GM23338 (cell line): ENCODE results near the gene INTS2. TPM values are rescaled to one million over a fixed set of nuclear protein-coding genes. Genes with fewer than 3 reads are reported as not detected.

Experiments used
- ATAC-seq: fragments of 200-7000 bp; cut with Tn5 transposase; 3 replicates; pipeline ENCODE4 v1.9.1; 2020
- DNase-seq: peaks from one replicate; pipeline ENCODE4 v3.0.0-alpha.2; 2015; ENCODE audit warnings: low spot score
- H2AFZ ChIP-seq: fragments of 200-600 bp; sonication (generic); 2 replicates; pipeline ENCODE4 v1.8.0; 2016; ENCODE audit warnings: antibody characterized with exemption, mild to moderate bottlenecking, moderate library complexity
- H3F3A ChIP-seq: fragments of 200-600 bp; sonication (generic); replicated peaks from 2 replicates; pipeline ENCODE4 v1.8.0; 2017; ENCODE audit warnings: antibody characterized with exemption, mixed run types, low read depth
- H3K27ac ChIP-seq: fragments of 200-600 bp; sonication (generic); 2 replicates; pipeline ENCODE4 v1.6.1; 2016; ENCODE audit warnings: low read depth
- H3K27me3 ChIP-seq: fragments of 200-600 bp; sonication (generic); 2 replicates; pipeline ENCODE4 v1.8.0; 2016; ENCODE audit warnings: mild to moderate bottlenecking, mixed run types, moderate library complexity; ENCODE audit not compliant: insufficient read depth
- H3K36me3 ChIP-seq: fragments of 200-600 bp; sonication (generic); 2 replicates; pipeline ENCODE4 v1.8.0; 2016; ENCODE audit warnings: mild to moderate bottlenecking; ENCODE audit not compliant: insufficient read depth
- H3K4me1 ChIP-seq: fragments of 200-600 bp; sonication (generic); 2 replicates; pipeline ENCODE4 v1.8.0; 2016; ENCODE audit warnings: mild to moderate bottlenecking, moderate library complexity; ENCODE audit not compliant: insufficient read depth
- H3K4me2 ChIP-seq: fragments of 200-600 bp; sonication (generic); 2 replicates; pipeline ENCODE4 v1.7.1; 2017; ENCODE audit warnings: mixed run types
- H3K4me3 ChIP-seq: fragments of 200-600 bp; sonication (generic); 2 replicates; pipeline ENCODE4 v1.6.1; 2016; ENCODE audit warnings: mixed run types
- H3K79me2 ChIP-seq: fragments of 200-600 bp; sonication (generic); replicated peaks from 2 replicates; pipeline ENCODE4 v1.8.0; 2017; ENCODE audit warnings: mild to moderate bottlenecking; ENCODE audit not compliant: insufficient read depth
- H3K9me2 ChIP-seq: fragments of 200-600 bp; sonication (generic); 2 replicates; pipeline ENCODE4 v1.8.0; 2017; ENCODE audit not compliant: insufficient read depth
- H4K20me1 ChIP-seq: fragments of 200-600 bp; sonication (generic); replicated peaks from 2 replicates; pipeline ENCODE4 v1.8.0; 2017; ENCODE audit warnings: mild to moderate bottlenecking; ENCODE audit not compliant: insufficient read depth
- H3K27ac Mint-ChIP-seq: 2 replicates; pipeline ENCODE4 v1.8.0; 2020; ENCODE audit warnings: inconsistent platforms, mild to moderate bottlenecking, moderate library complexity, mixed read lengths
- H3K27me3 Mint-ChIP-seq: 3 replicates; pipeline ENCODE4 v1.8.0; 2022; ENCODE audit warnings: low read depth, mild to moderate bottlenecking, moderate library complexity, mixed read lengths, inconsistent platforms; ENCODE audit not compliant: insufficient read depth, poor library complexity
- H3K36me3 Mint-ChIP-seq: 3 replicates; pipeline ENCODE4 v1.8.0; 2021; ENCODE audit warnings: low read depth, mild to moderate bottlenecking, inconsistent platforms, moderate library complexity, mixed read lengths
- H3K4me1 Mint-ChIP-seq: 3 replicates; pipeline ENCODE4 v1.8.0; 2020; ENCODE audit warnings: mild to moderate bottlenecking, inconsistent platforms, mixed read lengths
- H3K4me3 Mint-ChIP-seq: 3 replicates; pipeline ENCODE4 v1.8.0; 2021; ENCODE audit warnings: moderate library complexity, mild to moderate bottlenecking, inconsistent platforms, mixed read lengths
- H3K9me3 Mint-ChIP-seq: 3 replicates; pipeline ENCODE4 v1.8.0; 2020; ENCODE audit warnings: moderate library complexity, mild to moderate bottlenecking, inconsistent platforms, mixed read lengths
- CREB1 ChIP-seq: fragments of 250-450 bp; sonication (Bioruptor Pico); IDR thresholded peaks from 2 replicates; pipeline ENCODE4 v1.5.0; 2020; ENCODE audit warnings: low read depth, mild to moderate bottlenecking, moderate library complexity
- EZH2 ChIP-seq: fragments of 200-600 bp; sonication (generic); IDR thresholded peaks from one replicate; pipeline ENCODE4 v1.8.0; 2017; ENCODE audit warnings: antibody characterized with exemption, mild to moderate bottlenecking, low read depth; ENCODE audit not compliant: unreplicated experiment
- EZH2phosphoT487 ChIP-seq: fragments of 200-600 bp; sonication (generic); IDR thresholded peaks from one replicate; pipeline ENCODE4 v1.8.1; 2018; ENCODE audit warnings: antibody characterized with exemption; ENCODE audit not compliant: unreplicated experiment
- JUNB ChIP-seq: IDR thresholded peaks from one replicate; pipeline ENCODE4 v1.6.1; 2016; ENCODE audit warnings: antibody characterized with exemption; ENCODE audit not compliant: unreplicated experiment
- NANOG ChIP-seq: IDR thresholded peaks from 2 replicates; pipeline ENCODE4 v1.6.1; 2016; ENCODE audit warnings: antibody characterized with exemption, borderline replicate concordance
- POLR2AphosphoS5 ChIP-seq: IDR thresholded peaks from 2 replicates; pipeline ENCODE4 v1.6.1; 2016; ENCODE audit warnings: antibody characterized with exemption, low read depth
- ZNF114 ChIP-seq: fragments of 250-450 bp; sonication (Bioruptor Pico); IDR thresholded peaks from 2 replicates; pipeline ENCODE4 v1.5.0; 2020; ENCODE audit warnings: mild to moderate bottlenecking, moderate library complexity
- ZNF331 ChIP-seq: fragments of 250-450 bp; sonication (Bioruptor Pico); IDR thresholded peaks from 2 replicates; pipeline ENCODE4 v1.5.0; 2020; ENCODE audit warnings: low read depth, mild to moderate bottlenecking, moderate library complexity
- polyA plus RNA-seq: library from polyadenylated mRNA; unstranded; fragments of >200 nt; fragmentation: Nextera tagmentation; extraction: Ambion mirVana; gene quantifications from 2 replicates; pipeline ENCODE4 v1.2.1, GENCODE V29; 2016
- total RNA-seq: library from RNA; depleted of rRNA; stranded (reverse); fragments of >200 nt; shearing (Covaris generic); gene quantifications from 2 replicates; pipeline ENCODE4 v1.2.3, GENCODE V29; 2014
- TF ChIP-seq, protein P1 (sequence below), 2 experiments: fragments of 200-600 bp in 1 of 2; sonication (generic) in 1 of 2; conservative IDR thresholded peaks; 2 replicates each; pipeline versions ENCODE4 v1.5.1 to v1.6.1; 2016 to 2017; ENCODE audit warnings: antibody characterized with exemption in 2 of 2, low read depth in 2 of 2, mild to moderate bottlenecking in 2 of 2, moderate library complexity in 1 of 2
- TF ChIP-seq, protein P2 (sequence below): IDR thresholded peaks from 2 replicates; pipeline ENCODE4 v1.6.1; 2016; ENCODE audit warnings: antibody characterized with exemption
- TF ChIP-seq, protein P3 (sequence below): IDR thresholded peaks from one replicate; pipeline ENCODE4 v1.6.1; 2018; ENCODE audit warnings: antibody characterized with exemption; ENCODE audit not compliant: unreplicated experiment

INTS2 gene
- total and polyA plus RNA-seq, 2 experiments from 2014 or later, result 5.9 to 31.6 TPM

DNA sequence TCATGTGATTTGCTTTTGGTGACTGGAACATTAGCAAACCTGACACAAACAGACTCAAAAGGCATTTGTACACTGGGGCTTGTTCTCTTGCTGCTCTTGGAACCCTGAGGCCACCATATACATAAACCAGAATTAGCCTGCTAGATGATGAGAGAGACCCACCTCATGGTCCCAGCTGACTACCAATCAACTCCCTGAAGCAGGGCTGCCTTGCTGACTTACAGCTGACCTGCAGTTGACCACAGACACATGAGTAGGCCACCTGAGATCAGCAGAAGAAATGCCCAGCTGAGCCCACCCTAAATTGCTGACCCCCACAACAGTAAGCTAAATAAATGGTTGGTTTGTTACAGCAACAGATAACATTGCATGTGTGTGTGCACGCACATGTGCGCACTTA is 93.2 kb downstream of the INTS2 start (continued):
- TF ChIP-seq EZH2 (no peak), JUNB (no peak), ZNF114 (CRISPR knock-in tag) (no peak), ZNF331 (no peak), POLR2AphosphoS5 (no peak), NANOG (no peak)
- TF ChIP-seq, protein P1, sequence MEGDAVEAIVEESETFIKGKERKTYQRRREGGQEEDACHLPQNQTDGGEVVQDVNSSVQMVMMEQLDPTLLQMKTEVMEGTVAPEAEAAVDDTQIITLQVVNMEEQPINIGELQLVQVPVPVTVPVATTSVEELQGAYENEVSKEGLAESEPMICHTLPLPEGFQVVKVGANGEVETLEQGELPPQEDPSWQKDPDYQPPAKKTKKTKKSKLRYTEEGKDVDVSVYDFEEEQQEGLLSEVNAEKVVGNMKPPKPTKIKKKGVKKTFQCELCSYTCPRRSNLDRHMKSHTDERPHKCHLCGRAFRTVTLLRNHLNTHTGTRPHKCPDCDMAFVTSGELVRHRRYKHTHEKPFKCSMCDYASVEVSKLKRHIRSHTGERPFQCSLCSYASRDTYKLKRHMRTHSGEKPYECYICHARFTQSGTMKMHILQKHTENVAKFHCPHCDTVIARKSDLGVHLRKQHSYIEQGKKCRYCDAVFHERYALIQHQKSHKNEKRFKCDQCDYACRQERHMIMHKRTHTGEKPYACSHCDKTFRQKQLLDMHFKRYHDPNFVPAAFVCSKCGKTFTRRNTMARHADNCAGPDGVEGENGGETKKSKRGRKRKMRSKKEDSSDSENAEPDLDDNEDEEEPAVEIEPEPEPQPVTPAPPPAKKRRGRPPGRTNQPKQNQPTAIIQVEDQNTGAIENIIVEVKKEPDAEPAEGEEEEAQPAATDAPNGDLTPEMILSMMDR (conservative IDR thresholded peaks at IDR 0.05; ENCODE audit: low read depth in 2 of 2), result no peak

DNA sequence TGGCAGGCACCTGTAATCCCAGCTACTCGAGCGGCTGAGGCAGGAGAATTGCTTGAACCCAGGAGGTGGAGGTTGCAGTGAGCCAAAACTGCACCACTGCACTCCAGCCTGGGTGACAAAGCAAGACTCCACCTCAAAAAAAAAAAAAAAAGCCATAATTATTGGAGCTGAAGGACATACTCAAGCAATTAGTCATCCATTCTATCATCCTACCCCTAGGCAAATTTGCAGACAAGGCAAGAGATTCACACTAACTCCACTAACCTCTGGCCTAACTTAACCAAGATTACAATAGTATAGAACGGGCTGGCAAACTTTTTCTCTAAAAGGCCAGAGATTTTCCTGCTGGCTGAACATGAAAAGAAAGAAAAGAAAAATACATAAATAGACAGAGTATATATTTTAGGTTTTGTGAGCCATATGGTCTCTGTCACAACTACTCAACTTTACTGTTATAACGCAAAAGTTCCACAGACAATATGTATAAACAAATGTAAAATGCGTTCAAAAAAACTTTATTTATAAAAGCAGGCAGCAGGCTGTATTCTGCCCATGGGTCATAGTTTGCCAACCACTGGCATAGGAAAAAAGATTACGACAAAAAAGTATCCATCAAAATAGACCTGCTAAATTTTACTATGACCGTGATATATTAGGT is 94.1 kb downstream of the INTS2 start:
- ATAC-seq, result no peak
- TF ChIP-seq ZNF331, result no peak
- TF ChIP-seq, protein P2, sequence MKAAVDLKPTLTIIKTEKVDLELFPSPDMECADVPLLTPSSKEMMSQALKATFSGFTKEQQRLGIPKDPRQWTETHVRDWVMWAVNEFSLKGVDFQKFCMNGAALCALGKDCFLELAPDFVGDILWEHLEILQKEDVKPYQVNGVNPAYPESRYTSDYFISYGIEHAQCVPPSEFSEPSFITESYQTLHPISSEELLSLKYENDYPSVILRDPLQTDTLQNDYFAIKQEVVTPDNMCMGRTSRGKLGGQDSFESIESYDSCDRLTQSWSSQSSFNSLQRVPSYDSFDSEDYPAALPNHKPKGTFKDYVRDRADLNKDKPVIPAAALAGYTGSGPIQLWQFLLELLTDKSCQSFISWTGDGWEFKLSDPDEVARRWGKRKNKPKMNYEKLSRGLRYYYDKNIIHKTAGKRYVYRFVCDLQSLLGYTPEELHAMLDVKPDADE, result no peak
- TF ChIP-seq EZH2phosphoT487, result no peak
- TF ChIP-seq, protein P3, sequence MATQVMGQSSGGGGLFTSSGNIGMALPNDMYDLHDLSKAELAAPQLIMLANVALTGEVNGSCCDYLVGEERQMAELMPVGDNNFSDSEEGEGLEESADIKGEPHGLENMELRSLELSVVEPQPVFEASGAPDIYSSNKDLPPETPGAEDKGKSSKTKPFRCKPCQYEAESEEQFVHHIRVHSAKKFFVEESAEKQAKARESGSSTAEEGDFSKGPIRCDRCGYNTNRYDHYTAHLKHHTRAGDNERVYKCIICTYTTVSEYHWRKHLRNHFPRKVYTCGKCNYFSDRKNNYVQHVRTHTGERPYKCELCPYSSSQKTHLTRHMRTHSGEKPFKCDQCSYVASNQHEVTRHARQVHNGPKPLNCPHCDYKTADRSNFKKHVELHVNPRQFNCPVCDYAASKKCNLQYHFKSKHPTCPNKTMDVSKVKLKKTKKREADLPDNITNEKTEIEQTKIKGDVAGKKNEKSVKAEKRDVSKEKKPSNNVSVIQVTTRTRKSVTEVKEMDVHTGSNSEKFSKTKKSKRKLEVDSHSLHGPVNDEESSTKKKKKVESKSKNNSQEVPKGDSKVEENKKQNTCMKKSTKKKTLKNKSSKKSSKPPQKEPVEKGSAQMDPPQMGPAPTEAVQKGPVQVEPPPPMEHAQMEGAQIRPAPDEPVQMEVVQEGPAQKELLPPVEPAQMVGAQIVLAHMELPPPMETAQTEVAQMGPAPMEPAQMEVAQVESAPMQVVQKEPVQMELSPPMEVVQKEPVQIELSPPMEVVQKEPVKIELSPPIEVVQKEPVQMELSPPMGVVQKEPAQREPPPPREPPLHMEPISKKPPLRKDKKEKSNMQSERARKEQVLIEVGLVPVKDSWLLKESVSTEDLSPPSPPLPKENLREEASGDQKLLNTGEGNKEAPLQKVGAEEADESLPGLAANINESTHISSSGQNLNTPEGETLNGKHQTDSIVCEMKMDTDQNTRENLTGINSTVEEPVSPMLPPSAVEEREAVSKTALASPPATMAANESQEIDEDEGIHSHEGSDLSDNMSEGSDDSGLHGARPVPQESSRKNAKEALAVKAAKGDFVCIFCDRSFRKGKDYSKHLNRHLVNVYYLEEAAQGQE, result no peak
- TF ChIP-seq NANOG, result no peak
- no peak for TF ChIP-seq CREB1 (CRISPR knock-in tag)
- no peak for TF ChIP-seq POLR2AphosphoS5
- TF ChIP-seq, protein P1 (conservative IDR thresholded peaks at IDR 0.05; ENCODE audit: low read depth in 2 of 2), result no peak
- no peak for TF ChIP-seq ZNF114 (CRISPR knock-in tag)
- no peak for TF ChIP-seq JUNB

More for the DNA sequence above, 94.1 kb downstream of the INTS2 start:
- Histone ChIP-seq H3K79me2 (no peaks in the 10 kb centered on the region), H3K27me3 (no peaks in the 10 kb centered on the region), H2AFZ (no peak overlapping the region), H3K4me3 (no peak overlapping the region), H3K27ac (no peak overlapping the region), H3K4me1 (no peaks in the 10 kb centered on the region), H3K36me3 (no peaks in the 10 kb centered on the region), H3K4me2 (no peak overlapping the region), H3K9me2 (no peaks in the 10 kb centered on the region), H4K20me1 (no peaks in the 10 kb centered on the region), H3F3A (no peaks in the 10 kb centered on the region)
- peak; percentile 19 for DNase-seq
- H3K4me1 Mint-ChIP-seq, result no peaks in the 10 kb centered on the region
- no peaks in the 10 kb centered on the region for H3K27me3 Mint-ChIP-seq
- H3K4me3 Mint-ChIP-seq, result no peak overlapping the region
- peaks cover 10% of the 10 kb centered on the region for H3K36me3 Mint-ChIP-seq
- no peak overlapping the region for H3K27ac Mint-ChIP-seq
- H3K9me3 Mint-ChIP-seq, result no peaks in the 10 kb centered on the region
